IPS-20b (cell line): ENCODE measurements around the gene FBXO38.

Experiments
- H3K27ac ChIP-seq: one replicate; pipeline ENCODE4 v1.5.1; 2013; ENCODE audit warnings: low read length
- H3K27me3 ChIP-seq: 2 replicates; pipeline ENCODE4 v1.6.1; 2013; ENCODE audit warnings: mild to moderate bottlenecking, low read length, inconsistent platforms; ENCODE audit not compliant: insufficient read depth
- H3K36me3 ChIP-seq: 2 replicates; pipeline ENCODE4 v1.6.1; 2013; ENCODE audit warnings: low read depth, mild to moderate bottlenecking, inconsistent platforms, low read length, moderate library complexity; ENCODE audit not compliant: insufficient read depth
- H3K4me1 ChIP-seq: 2 replicates; pipeline ENCODE4 v1.6.1; 2013; ENCODE audit warnings: mild to moderate bottlenecking, control low read depth, inconsistent platforms, low read length, moderate library complexity; ENCODE audit not compliant: insufficient read depth
- H3K4me3 ChIP-seq: 2 replicates; pipeline ENCODE4 v1.5.1; 2013; ENCODE audit warnings: mild to moderate bottlenecking, low read length, inconsistent platforms
- H3K9ac ChIP-seq: 2 replicates; pipeline ENCODE4 v1.6.1; 2013; ENCODE audit warnings: low read depth, mild to moderate bottlenecking, inconsistent platforms, low read length, moderate library complexity
- H3K9me3 ChIP-seq: 2 replicates; pipeline ENCODE4 v1.6.1; 2013; ENCODE audit warnings: mild to moderate bottlenecking, low read depth, low read length, inconsistent platforms; ENCODE audit not compliant: insufficient read depth

Gene FBXO38

GRCh38 chr5:148484651-148485050, 100.9 kb downstream of the FBXO38 start:
- Histone ChIP-seq H3K36me3 (no peaks in the 10 kb centered on the region), H3K4me3 (no peak overlapping the region), H3K4me1 (no peaks in the 10 kb centered on the region), H3K27ac (no peak overlapping the region), H3K9ac (no peak overlapping the region), H3K9me3 (no peaks in the 10 kb centered on the region), H3K27me3 (peaks cover 29% of the 10 kb centered on the region)

- H3K9me3 ChIP-seq = no peaks in the 10 kb centered on the region
- no peak overlapping the region for H3K4me3 ChIP-seq
- no peaks in the 10 kb centered on the region for H3K36me3 ChIP-seq
- H3K4me1 ChIP-seq = no peaks in the 10 kb centered on the region
- no peak overlapping the region for H3K27ac ChIP-seq
- H3K27me3 ChIP-seq = peaks cover 35% of the 10 kb centered on the region
- no peak overlapping the region for H3K9ac ChIP-seq
Observed at GRCh38 chr5:148486456-148486855, 102.7 kb downstream of the FBXO38 start.

GRCh38 chr5:148488757-148489156, 105.0 kb downstream of the FBXO38 start:
- Histone ChIP-seq H3K27ac (no peak overlapping the region), H3K27me3 (peaks cover 28% of the 10 kb centered on the region), H3K4me3 (no peak overlapping the region), H3K9ac (no peak overlapping the region), H3K4me1 (no peaks in the 10 kb centered on the region), H3K9me3 (no peaks in the 10 kb centered on the region), H3K36me3 (no peaks in the 10 kb centered on the region)

GRCh38 chr5:148491015-148491792, 107.4 kb downstream of the FBXO38 start:
- H3K27ac ChIP-seq = no peak overlapping the region
- H3K36me3 ChIP-seq = no peaks in the 10 kb centered on the region
- H3K27me3 ChIP-seq = peaks cover 27% of the 10 kb centered on the region; the same call in 1 of the 2 replicates

GRCh38 chr5:148491793-148492184, 108.0 kb downstream of the FBXO38 start:
- Histone ChIP-seq H3K4me1 (no peaks in the 10 kb centered on the region), H3K9me3 (no peaks in the 10 kb centered on the region), H3K27me3 (peaks cover 21% of the 10 kb centered on the region; the same call in 1 of the 2 replicates), H3K27ac (no peak overlapping the region), H3K9ac (no peak overlapping the region), H3K36me3 (no peaks in the 10 kb centered on the region), H3K4me3 (no peak overlapping the region)

More at GRCh38 chr5:148491015-148491792, 107.4 kb downstream of the FBXO38 start:
- Histone ChIP-seq H3K4me1 (no peaks in the 10 kb centered on the region), H3K9me3 (no peaks in the 10 kb centered on the region), H3K4me3 (no peak overlapping the region), H3K9ac (no peak overlapping the region)

GRCh38 chr5:148492351-148492750, 108.6 kb downstream of the FBXO38 start:
- H3K4me3 ChIP-seq = no peak overlapping the region
- H3K36me3 ChIP-seq = no peaks in the 10 kb centered on the region
- no peak overlapping the region for H3K9ac ChIP-seq
- H3K9me3 ChIP-seq = no peaks in the 10 kb centered on the region
- no peaks in the 10 kb centered on the region for H3K4me1 ChIP-seq
- no peak overlapping the region for H3K27ac ChIP-seq
- peaks cover 16% of the 10 kb centered on the region; the same call in 1 of the 2 replicates for H3K27me3 ChIP-seq
